22Rv1 (cell line): Measurements from ENCODE around the gene DUOX1.

Source experiments
- ZFX ChIP-seq: fragments of 450-650 bp; IDR thresholded peaks from 2 replicates; pipeline ENCODE4 v1.6.1; 2017; ENCODE audit warnings: antibody characterized with exemption, borderline replicate concordance
- TF ChIP-seq, protein P1 (sequence below): fragments of 450-650 bp; IDR thresholded peaks from 2 replicates; pipeline ENCODE4 v1.5.1; 2017; ENCODE audit warnings: mild to moderate bottlenecking

DNA sequence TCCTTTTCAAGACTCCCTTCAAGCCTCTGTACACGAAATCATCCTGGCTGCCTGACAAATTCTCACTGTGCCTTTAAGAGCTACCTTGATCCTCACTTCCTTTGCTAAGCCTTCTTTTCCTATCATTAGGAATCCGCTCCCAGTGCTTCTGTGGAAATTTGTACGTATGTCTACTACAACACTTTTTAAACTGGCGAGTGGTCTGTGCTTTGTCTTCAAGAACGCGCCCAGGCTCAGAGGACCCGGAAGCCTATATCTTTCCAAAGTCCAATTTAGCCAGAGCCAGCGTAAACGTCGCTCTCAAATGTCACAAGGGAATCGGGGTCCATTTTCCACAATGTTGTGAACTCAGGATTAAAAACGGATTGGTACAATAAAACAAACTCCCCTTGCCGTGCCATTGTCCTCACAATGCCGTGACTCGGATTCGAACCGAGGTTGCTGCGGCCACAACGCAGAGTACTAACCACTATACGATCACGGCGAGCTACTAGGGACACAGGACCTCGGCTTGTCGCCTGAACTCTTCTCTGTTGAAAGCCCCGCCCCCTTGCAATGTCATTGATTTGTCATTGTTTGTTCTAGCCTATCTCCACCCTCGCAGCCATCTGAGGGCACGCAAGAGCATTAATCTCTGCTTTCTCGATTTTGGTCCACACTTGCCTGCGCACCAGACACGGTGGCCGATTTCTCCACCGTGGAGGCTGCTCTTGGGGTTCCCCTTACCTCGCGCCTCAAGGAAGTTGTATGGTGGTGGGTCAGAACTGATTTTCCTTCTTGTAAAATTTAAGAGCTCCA, 70.4 kb downstream of the DUOX1 start:
- TF ChIP-seq, protein P1, sequence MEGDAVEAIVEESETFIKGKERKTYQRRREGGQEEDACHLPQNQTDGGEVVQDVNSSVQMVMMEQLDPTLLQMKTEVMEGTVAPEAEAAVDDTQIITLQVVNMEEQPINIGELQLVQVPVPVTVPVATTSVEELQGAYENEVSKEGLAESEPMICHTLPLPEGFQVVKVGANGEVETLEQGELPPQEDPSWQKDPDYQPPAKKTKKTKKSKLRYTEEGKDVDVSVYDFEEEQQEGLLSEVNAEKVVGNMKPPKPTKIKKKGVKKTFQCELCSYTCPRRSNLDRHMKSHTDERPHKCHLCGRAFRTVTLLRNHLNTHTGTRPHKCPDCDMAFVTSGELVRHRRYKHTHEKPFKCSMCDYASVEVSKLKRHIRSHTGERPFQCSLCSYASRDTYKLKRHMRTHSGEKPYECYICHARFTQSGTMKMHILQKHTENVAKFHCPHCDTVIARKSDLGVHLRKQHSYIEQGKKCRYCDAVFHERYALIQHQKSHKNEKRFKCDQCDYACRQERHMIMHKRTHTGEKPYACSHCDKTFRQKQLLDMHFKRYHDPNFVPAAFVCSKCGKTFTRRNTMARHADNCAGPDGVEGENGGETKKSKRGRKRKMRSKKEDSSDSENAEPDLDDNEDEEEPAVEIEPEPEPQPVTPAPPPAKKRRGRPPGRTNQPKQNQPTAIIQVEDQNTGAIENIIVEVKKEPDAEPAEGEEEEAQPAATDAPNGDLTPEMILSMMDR, result no peak
- no peak for TF ChIP-seq ZFX
